ENCODE data around the gene SPTBN1.

DNA sequence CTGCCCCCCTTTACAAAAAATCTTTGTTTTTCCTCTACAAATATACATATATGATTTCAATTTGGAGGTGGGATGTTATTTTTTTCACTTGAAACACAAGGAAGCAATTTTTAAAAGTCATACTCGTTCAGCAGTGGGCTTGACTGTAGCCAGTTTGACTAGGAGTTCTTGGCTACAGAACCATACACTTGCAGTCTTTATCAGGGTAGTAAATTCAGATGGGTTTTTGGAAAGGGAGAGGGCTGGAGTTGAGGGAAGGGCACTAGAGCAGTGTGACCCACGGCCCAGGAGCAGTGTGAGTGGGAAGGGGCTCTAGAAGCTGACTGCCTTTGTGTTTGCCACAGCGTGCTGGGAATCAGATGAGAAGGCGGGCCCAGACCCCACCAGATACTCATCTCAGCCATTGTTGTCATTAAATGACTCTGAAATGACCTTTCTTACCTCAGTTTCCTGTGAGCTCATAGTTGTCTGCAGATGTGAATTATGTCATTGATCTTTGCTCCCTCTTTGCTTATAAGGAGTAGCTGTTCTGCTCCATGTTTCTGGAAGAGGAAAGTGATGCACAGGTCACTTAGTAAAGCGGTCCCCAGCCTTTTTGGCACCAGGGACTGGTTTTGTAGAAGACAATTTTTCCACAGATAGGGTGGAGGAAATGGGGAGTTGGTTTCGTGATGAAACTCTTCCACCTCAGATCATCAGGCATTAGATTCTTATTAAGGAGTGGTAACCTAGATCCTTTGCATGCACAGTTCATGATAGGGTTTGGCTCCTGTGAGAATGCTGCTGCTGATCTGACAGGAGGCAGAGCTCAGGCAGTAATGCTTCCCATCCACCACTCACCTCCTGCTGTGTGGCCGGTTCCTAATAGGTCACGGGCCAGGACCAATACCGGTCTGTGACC lies 116.8 kb downstream of the SPTBN1 start:
- no peak for TF ChIP-seq SUZ12 (IDR thresholded peaks at IDR 0.05; ENCODE audit: extremely low read depth, insufficient read depth, insufficient read length)
- TF ChIP-seq YY1 (IDR thresholded peaks at IDR 0.05; ENCODE audit: insufficient read depth, insufficient read length) = no peak
- TF ChIP-seq ZNF274 (IDR thresholded peaks at IDR 0.05; ENCODE audit: low read depth, low read length) = no peak
